Skin of body (tissue), 2 donors: Measurements from ENCODE around the gene C11orf52. TPM values are rescaled to one million over a fixed set of nuclear protein-coding genes. Genes with fewer than 3 reads are reported as not detected.
A peak's percentile ranks its signal among the peaks of the same experiment; 100 is the strongest.
"Not testable (repeated sequence)": the region's sequence is repeated elsewhere in the genome, so short reads cannot be mapped to it uniquely, and the experiment has no call there.

Source experiments
- DNase-seq: peaks from one replicate; lab custom pipeline; 2025; lab: John Stamatoyannopoulos, UW
- total RNA-seq: library from RNA; depleted of rRNA; stranded (reverse); fragments of >200 nt; gene quantifications from one replicate; pipeline ENCODE4 v1.2.3, GENCODE V29; 2014

Gene C11orf52
- total RNA-seq, 1 donor from 2014 or later, result 1.4 TPM

DNA sequence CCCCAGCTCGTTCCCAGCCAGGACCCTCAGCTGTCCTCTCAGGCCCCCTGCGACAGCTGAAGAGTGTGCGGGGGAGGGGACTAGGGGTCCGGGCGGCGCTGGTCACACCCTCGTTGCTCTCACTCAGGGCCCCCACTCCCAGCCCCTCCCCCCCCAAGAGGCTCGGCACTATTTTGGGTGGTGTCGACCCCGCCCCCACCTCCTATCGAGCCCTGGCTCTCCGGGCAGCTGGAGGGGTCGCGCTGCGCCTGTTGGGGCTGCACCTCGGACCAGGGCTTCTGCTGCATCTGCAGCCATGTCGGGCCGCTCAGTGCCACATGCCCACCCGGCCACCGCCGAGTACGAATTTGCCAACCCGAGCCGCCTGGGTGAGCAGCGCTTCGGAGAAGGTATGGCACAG lies 6.2 kb upstream of the C11orf52 start, which contains the start of gene HSPB2:
HSPB2 (plus strand) TSS at position 200 of the 400 bp plus-strand sequence; CDS start at position 296, 96 bp downstream.
- no peak for DNase-seq

GRCh38 chr11:111913031-111913861 lies 5.5 kb upstream of the C11orf52 start:
- DNase-seq, result peak; percentile 24

GRCh38 chr11:111913997-111914396 lies 4.7 kb upstream of the C11orf52 start:
- DNase-seq, result peak; percentile 62

- DNase-seq, result no peak
Measured at GRCh38 chr11:111916768-111917167, 1.9 kb upstream of the C11orf52 start.

- DNase-seq, result no peak
Measured at GRCh38 chr11:111917312-111917711, 1.4 kb upstream of the C11orf52 start.

- DNase-seq, result no peak
Measured at GRCh38 chr11:111917788-111918187, 925 bp upstream of the C11orf52 start.

DNA sequence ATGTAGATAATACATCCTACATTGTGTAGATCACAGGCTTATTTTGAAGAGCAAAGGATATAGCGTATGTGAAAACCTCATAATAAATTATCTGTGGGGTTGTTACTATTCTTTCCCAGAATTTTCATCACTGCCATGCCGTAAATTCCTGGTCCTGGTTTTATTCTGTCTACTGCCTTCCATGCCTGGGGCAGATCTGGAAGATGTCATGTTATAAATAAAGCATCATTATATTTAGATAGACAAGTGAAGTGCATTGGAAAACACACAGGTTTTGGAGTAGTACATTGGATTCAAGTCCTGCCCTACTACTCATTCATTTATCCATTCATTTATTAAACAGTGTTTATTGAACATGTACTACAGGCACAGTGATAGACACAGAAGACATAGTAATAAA lies 2.2 kb downstream of the C11orf52 start:
- no peak for DNase-seq

- DNase-seq, result no peak
Measured at GRCh38 chr11:111921541-111922230, 3.0 kb downstream of the C11orf52 start.

- DNase-seq, result peak; percentile 24
Measured at GRCh38 chr11:111922803-111923202, 4.1 kb downstream of the C11orf52 start.

- DNase-seq, result no peak
Measured at GRCh38 chr11:111923351-111923788, 4.7 kb downstream of the C11orf52 start.

DNA sequence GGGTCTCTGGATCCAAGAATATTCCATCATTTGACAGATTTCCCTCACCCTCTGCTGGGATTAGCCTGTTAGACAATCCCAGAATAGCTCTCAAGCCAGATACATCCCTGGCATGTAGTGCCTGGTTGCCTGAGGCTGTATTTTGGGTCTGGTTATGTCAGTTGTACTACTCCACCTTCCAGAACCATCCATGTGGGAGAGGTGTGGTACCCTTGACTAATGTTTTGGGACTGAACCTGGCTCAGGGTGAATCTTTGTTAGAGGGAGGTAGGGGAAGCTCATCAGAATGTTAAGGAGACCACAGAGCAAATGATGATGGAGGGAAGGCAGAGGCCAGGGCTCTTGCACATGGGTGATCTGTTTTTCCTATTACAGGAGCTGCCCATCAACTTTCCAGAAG lies 5.2 kb downstream of the C11orf52 start:
- no peak for DNase-seq

DNA sequence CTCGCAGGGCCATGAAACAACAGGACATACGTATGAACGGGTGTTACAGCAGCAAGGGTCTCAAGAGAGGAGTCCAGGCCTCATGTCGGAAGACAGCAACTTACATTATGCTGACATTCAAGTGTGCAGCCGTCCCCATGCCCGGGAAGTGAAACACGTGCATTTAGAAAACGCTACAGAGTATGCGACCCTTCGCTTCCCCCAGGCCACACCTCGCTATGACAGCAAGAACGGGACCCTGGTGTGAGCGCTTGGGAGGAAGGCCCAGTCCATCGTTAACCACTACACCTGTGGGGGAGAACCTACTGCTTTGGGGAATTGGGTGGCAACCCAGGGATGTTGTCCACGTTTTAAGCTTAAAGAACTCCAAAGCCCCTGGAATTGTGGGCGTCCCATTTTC lies 7.2 kb downstream of the C11orf52 start:
- no peak for DNase-seq

DNA sequence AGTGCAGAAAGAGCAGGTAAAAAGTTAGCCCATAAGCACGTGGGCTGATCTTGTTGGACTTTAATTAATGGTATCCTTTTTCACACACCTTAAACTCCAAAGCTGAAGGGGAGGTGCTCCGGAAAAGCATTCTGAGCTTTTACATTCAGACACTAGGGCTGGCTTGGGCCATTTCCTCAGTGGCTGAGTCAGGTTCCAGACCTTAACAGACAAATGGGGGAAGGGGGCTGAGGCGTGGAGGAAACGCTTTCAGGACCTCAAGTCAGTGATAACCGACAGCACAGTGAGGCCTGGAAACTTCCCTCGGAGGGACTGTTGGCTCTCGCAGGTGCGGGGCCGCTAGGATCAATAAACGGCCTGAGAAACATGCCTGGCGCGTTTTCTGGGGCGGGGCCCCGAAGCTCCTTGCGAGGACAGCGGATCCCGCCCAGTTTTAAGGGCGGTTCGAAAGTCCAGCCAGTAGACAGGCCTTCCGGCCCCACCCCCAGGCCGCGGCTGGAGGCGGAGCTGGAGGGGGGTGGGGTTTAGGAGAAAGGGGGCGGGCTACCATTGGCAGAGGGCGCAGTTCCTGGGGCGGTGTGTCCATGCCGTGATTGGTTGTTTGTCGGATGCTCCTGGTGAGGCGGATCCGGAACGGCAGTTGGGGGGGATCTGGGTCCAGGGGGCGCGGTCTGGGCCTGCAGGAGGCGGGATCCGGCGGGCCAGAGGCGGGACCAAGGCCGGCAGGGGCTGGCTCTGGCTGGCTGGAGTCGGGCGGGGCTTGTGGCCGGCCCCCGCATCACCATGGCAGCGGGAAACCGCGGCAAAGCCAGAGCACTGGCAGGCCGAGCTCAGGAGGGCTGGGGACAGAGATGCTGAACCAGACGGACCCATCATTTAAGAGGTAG lies 8.0 kb downstream of the C11orf52 start:
- DNase-seq, result peak; percentile 95

DNA sequence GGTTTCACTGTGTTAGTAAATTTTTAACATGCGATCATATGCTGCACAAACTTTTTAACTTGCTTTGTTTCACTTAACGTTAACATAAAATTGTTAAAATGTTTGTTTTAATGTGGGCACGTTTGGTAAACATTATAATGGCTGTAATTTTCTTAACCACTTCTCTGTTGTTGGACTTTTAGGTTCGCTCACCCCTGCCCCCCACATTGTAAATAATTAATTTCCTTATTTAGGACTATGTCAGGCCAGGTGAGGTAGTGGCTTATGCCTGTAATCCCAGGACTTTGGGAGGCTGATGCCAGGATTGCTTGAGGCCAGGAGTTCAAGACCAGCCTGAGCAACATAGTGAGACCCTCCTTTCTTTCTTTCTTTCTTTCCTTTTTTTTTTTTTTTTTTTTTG lies 11.8 kb downstream of the C11orf52 start:
- no peak for DNase-seq

GRCh38 chr11:111932611-111932950 lies 13.9 kb downstream of the C11orf52 start:
- DNase-seq, result no peak

DNA sequence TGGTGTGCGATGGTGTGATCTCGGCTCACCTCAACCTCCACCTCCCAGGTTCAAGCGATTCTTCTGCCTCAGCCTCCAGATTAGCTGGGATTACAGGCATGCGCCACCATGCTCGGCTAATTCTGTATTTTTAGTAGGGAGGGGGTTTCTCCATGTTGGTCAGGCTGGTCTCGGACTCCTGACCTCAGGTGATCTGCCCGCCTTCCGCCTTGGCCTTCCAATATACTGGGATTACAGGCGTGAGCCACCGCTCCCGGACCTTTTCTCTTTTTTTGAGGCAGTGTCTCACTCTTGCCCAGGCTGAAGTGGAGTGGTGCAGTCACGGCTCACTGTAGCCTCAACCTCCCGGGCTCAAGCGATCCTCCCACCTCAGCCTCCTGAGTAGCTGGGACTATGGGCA lies 14.5 kb downstream of the C11orf52 start:
- not testable (repeated sequence) for DNase-seq

GRCh38 chr11:111933872-111934271 lies 15.2 kb downstream of the C11orf52 start:
- DNase-seq, result peak; percentile 24

DNA sequence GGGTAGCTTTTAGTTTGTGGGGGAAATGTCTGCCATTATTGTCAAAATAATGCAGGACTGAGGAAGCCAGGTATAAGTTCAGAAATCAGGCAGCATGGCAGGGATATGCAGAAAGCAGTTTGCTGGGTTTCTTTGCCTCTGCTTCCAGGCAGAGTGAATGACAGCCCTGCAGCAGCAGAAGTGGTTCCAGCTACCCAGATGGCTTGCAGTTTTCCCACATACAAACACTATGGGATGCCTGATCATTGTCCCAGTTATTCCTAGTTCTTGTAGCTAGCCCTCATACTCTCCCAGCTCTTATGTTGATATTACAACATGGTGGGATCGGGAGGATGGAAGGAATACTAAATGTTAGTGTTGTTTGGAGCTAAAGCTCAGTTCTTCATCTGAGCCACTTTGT lies 15.6 kb downstream of the C11orf52 start:
- DNase-seq, result no peak

DNA sequence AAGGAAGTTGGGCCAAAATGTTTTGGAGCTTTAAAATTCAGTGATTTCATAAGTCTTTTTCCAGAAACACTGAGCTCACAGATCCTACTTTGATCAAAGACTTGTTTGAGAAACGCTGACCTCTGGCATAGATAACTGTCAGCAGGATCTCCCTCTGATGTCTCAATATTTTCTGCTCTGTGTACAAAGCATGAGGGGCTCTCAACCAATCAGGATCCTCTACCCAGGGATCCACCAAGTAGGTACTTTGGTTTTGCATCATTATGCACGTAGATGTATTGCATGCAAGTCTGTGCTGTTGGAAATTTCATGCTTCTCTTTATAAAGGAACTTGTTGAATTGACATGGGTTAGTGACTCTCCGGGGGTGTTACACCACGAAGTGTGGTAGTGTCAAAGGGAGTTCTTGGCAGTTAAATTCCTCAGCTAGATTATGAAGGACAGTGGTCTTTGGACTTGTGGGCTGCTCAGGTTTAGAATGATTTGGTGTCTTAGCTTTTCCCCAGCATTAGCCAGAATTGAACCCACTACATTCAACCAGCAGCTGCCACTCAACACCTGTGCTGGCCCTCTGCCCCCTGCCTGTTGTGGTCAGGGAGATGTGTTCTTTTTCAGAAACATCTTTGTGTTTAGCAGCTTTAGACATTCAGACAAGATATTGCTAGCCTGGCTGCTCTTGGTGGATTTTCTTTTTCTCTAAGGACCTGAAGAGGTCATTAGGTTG lies 16.8 kb downstream of the C11orf52 start:
- peak; percentile 48 for DNase-seq

DNA sequence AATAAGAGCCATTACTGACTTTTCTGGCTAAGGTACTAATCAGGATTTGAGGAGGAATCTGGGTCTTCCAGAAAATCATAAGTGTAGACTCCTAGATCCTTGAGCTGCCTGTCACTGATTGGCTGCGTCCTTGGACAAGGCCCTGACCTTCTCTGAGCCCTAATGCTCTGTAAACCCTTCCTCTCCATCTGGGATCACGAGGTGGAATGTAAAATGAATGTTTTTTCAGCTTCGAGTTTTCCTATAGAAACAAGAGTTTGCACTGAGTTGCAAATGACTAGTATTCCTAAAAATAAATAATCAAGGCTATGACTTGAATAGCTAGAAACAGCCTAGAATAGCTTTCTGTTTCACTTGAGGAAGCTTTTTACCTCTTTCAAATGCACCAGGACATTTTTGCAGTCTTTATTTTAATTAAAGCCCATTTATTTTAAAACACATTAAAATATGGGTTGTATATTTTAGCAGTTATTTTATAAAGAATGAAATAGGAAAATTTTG lies 17.4 kb downstream of the C11orf52 start:
- DNase-seq, result no peak

DNA sequence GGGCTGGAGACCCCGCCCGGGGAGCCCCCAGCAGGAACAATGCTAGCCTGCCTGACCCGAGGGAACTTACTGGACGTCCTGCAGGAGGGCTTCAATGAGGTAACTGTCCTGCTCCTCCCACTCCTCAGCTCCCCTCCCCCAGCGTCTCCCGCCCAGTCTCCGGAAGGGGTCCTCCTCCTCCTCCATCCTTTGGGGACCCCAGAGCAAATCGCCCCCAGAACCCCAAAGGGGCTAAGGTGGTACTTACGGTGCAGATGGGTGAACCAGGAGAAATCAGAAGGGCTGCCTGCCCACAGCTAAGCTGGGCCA lies 18.7 kb downstream of the C11orf52 start:
- DNase-seq, result no peak
